GM12878 (cell line): ENCODE data around the gene ERC2. TPM values are rescaled to one million over a fixed set of nuclear protein-coding genes. Genes with fewer than 3 reads are reported as not detected.

ENCODE experiments used
- ATAC-seq: fragments of 200-7000 bp; cut with Tn5 transposase; 3 replicates; pipeline ENCODE4 v1.9.1; 2020; ENCODE audit warnings: mild to moderate bottlenecking, moderate library complexity
- BruUV-seq: library from RNA; stranded (reverse); fragments of 400-500 nt; replicated peaks from 2 replicates; lab custom pipeline; 2021; lab: Mats Ljungman, UMichigan
- CTCF ChIA-PET: fragments of 300-600 bp; sonication (Branson Sonifier 250); formaldehyde crosslinking; extraction: SDS; loops from one replicate; lab custom pipeline; 2021; ENCODE audit warnings: inconsistent platforms; lab: Yijun Ruan, JAX
- POLR2A ChIA-PET: fragments of 350-600 bp; formaldehyde crosslinking; extraction: SDS; loops from one replicate; lab custom pipeline; 2021; ENCODE audit warnings: inconsistent platforms; lab: Charles Lee
- RAD21 ChIA-PET: fragments of 300-600 bp; sonication (Branson Sonifier 250); formaldehyde crosslinking; loops from one replicate; lab custom pipeline; 2023; ENCODE audit warnings: antibody characterized with exemption; ENCODE audit not compliant: unreplicated experiment; lab: Charles Lee
- SMC1A ChIA-PET: fragments of 300-600 bp; sonication (Branson Sonifier 250); formaldehyde crosslinking; loops from one replicate; lab custom pipeline; 2023; ENCODE audit not compliant: unreplicated experiment, uncharacterized antibody; lab: Charles Lee
- DNase-seq: peaks from one replicate; pipeline ENCODE4 v3.0.0-alpha.2; 2011; ENCODE audit warnings: low read depth, low spot score
- FAIRE-seq: peaks from 3 replicates; lab custom pipeline; 2011; peaks lifted over from hg19 to GRCh38; lab: Jason Lieb, UNC
- H2AFZ ChIP-seq: 2 replicates; pipeline ENCODE4 v1.6.0; 2011; ENCODE audit warnings: low read depth, low read length, control low read depth; ENCODE audit not compliant: control insufficient read depth
- H3K27ac ChIP-seq: 2 replicates; pipeline ENCODE4 v1.5.1; 2011; ENCODE audit warnings: control low read depth; ENCODE audit not compliant: control insufficient read depth, insufficient read depth
- H3K27me3 ChIP-seq, 2 experiments: replicated peaks in 1 of 2; 2 replicates each; pipeline versions ENCODE4 v1.6.0 to v1.6.1; 2011; ENCODE audit warnings: low read length in 1 of 2; ENCODE audit not compliant: control insufficient read depth in 2 of 2, insufficient read depth in 2 of 2
- H3K36me3 ChIP-seq, 2 experiments: 2 replicates each; pipeline ENCODE4 v1.5.1; 2011; ENCODE audit warnings: low read length in 1 of 2; ENCODE audit not compliant: control insufficient read depth in 2 of 2, insufficient read depth in 2 of 2
- H3K4me1 ChIP-seq: 2 replicates; pipeline ENCODE4 v1.6.1; 2011; ENCODE audit warnings: mild to moderate bottlenecking, low read length, moderate library complexity, mixed read lengths; ENCODE audit not compliant: control insufficient read depth, insufficient read depth
- H3K4me2 ChIP-seq: 2 replicates; pipeline ENCODE4 v1.6.0; 2011; ENCODE audit warnings: control low read depth; ENCODE audit not compliant: control insufficient read depth, insufficient read depth
- H3K4me3 ChIP-seq: fragments of 200-600 bp; sonication (generic); 2 replicates; pipeline ENCODE4 v1.5.1; 2016
- H3K79me2 ChIP-seq: 2 replicates; pipeline ENCODE4 v1.6.0; 2011; ENCODE audit warnings: low read length; ENCODE audit not compliant: control insufficient read depth, insufficient read depth
- H3K9ac ChIP-seq: 2 replicates; pipeline ENCODE4 v1.8.0; 2011; ENCODE audit warnings: low read length, control low read depth, mixed read lengths; ENCODE audit not compliant: control insufficient read depth, insufficient read depth
- H3K9me3 ChIP-seq: replicated peaks from 3 replicates; pipeline ENCODE4 v1.5.1; 2011; ENCODE audit warnings: mild to moderate bottlenecking, low read length; ENCODE audit not compliant: control insufficient read depth, insufficient read depth
- H4K20me1 ChIP-seq: 2 replicates; pipeline ENCODE4 v1.6.0; 2011; ENCODE audit not compliant: control insufficient read depth, insufficient read depth
- CBX5 ChIP-seq: sonication (generic); IDR thresholded peaks from 2 replicates; pipeline ENCODE4 v1.6.1; 2016; ENCODE audit warnings: low read depth, moderate library complexity, mild to moderate bottlenecking, inconsistent platforms
- CTCF ChIP-seq, 3 experiments: IDR thresholded peaks in 2 of 3; conservative IDR thresholded peaks in 1 of 3; 2 replicates each; pipeline ENCODE4 v1.5.1; 2011; ENCODE audit warnings: low read depth in 3 of 3, low read length in 3 of 3, mild to moderate bottlenecking in 3 of 3, control low read depth in 2 of 3, moderate library complexity in 2 of 3, inconsistent platforms in 1 of 3, mixed read lengths in 1 of 3; ENCODE audit not compliant: control insufficient read depth in 2 of 3, insufficient read depth in 1 of 3; ENCODE audit errors: extremely low read depth in 1 of 3
- EED ChIP-seq: sonication (generic); IDR thresholded peaks from 2 replicates; pipeline ENCODE4 v1.6.1; 2016; ENCODE audit warnings: antibody characterized with exemption, low read depth
- FOXM1 ChIP-seq: IDR thresholded peaks from 2 replicates; pipeline ENCODE4 v1.6.1; 2012; ENCODE audit warnings: low read depth, mild to moderate bottlenecking, inconsistent platforms, low read length, moderate library complexity
- GATAD2B ChIP-seq: fragments of 450-650 bp; conservative IDR thresholded peaks from 2 replicates; pipeline ENCODE4 v1.6.1; 2017; ENCODE audit warnings: low read depth, mild to moderate bottlenecking, moderate library complexity
- JUND ChIP-seq: IDR thresholded peaks from 2 replicates; pipeline ENCODE4 v1.6.1; 2012; ENCODE audit warnings: low read depth, mild to moderate bottlenecking, low read length, improper control_type of control experiment, moderate library complexity
- KDM1A ChIP-seq: fragments of 200-600 bp; sonication (generic); IDR thresholded peaks from 2 replicates; pipeline ENCODE4 v1.6.1; 2016; ENCODE audit warnings: borderline replicate concordance
- NBN ChIP-seq: fragments of 450-650 bp; IDR thresholded peaks from 2 replicates; pipeline ENCODE4 v1.6.1; 2016
- PML ChIP-seq: IDR thresholded peaks from 2 replicates; pipeline ENCODE4 v1.6.1; 2012; ENCODE audit warnings: low read length, inconsistent platforms
- RB1 ChIP-seq: fragments of 450-650 bp; formaldehyde crosslinking; IDR thresholded peaks from 2 replicates; pipeline ENCODE4 v1.6.1; 2017; ENCODE audit warnings: mild to moderate bottlenecking, borderline replicate concordance
- RELA ChIP-seq: fragments of 450-650 bp; IDR thresholded peaks from 2 replicates; pipeline ENCODE4 v1.8.0; 2014; ENCODE audit warnings: borderline replicate concordance; ENCODE audit not compliant: partially characterized antibody
- SMAD1 ChIP-seq: fragments of 450-650 bp; IDR thresholded peaks from 2 replicates; pipeline ENCODE4 v1.6.1; 2018; ENCODE audit warnings: mild to moderate bottlenecking, low read depth; ENCODE audit not compliant: partially characterized antibody
- SREBF2 ChIP-seq: IDR thresholded peaks from 2 replicates; pipeline ENCODE4 v1.6.1; 2012; ENCODE audit warnings: mild to moderate bottlenecking, low read length
- SUPT20H ChIP-seq: IDR thresholded peaks from 2 replicates; pipeline ENCODE4 v1.6.1; 2011; ENCODE audit warnings: low read depth, mild to moderate bottlenecking, low read length, moderate library complexity, borderline replicate concordance; ENCODE audit not compliant: control insufficient read depth
- ZBTB4 ChIP-seq: fragments of 450-650 bp; formaldehyde crosslinking; IDR thresholded peaks from 2 replicates; pipeline ENCODE4 v1.4.0; 2022; ENCODE audit warnings: mild to moderate bottlenecking, moderate library complexity
- ZNF274 ChIP-seq: IDR thresholded peaks from one replicate; pipeline ENCODE4 v1.8.0; 2011; ENCODE audit not compliant: insufficient read length, insufficient read depth
- WGBS: methylation state at CpG from one replicate; pipeline ENCODE4 v1.1.6; 2016; ENCODE audit warnings: low lambda C conversion rate; ENCODE audit not compliant: insufficient replicate concordance, insufficient coverage; ENCODE audit errors: missing lambda C conversion rate; 5-methylcytosine and 5-hydroxymethylcytosine counted together
- in situ Hi-C: fragments of 300-500 bp; cut with MboI; formaldehyde crosslinking; loops from 9 replicates; pipeline ENCODE4 v1.14.3; 2018; ENCODE audit warnings: mixed read lengths
- intact Hi-C: fragments of 100-400 bp; cut with micrococcal nuclease; formaldehyde crosslinking; loops from one replicate; pipeline ENCODE4 v1.14.2; 2022; ENCODE audit not compliant: unreplicated experiment
- polyA plus RNA-seq, 11 experiments: library from polyadenylated mRNA; depleted of rRNA in 4 of 11; unstranded in 6 of 11; stranded (reverse) in 5 of 11; fragments of >200 nt; fragmentation: Nextera tagmentation in 4 of 11; fragmentation: Illumina TruSeq in 1 of 11; extraction: Ambion mirVana in 4 of 11; extraction: Trizol in 1 of 11; gene quantifications; 1 replicate in 1 of 11; 2 replicates in 10 of 11; pipeline versions ENCODE4 v1.2.1 to v1.2.3, GENCODE V29; 2011 to 2016; ENCODE audit warnings: inconsistent platforms in 2 of 11, missing spikeins in 2 of 11, low read depth in 1 of 11
- total RNA-seq, 4 experiments: library from RNA; depleted of rRNA in 3 of 4; stranded (reverse); fragments of >200 nt in 3 of 4; fragmentation: Illumina TruSeq in 1 of 4; extraction: Trizol in 1 of 4; gene quantifications; 2 replicates each; pipeline versions ENCODE4 v1.2.1 to v1.2.3, GENCODE V29; 2013 to 2021

ERC2 gene
- total and polyA plus RNA-seq, 10 of the 15 experiments (the other 5 are each of a cell fraction or from before 2014, with no cell fraction given), result 0.06 to 1.4 (median 0.12) TPM; not detected in 3

- Histone ChIP-seq H3K79me2 (no peaks in the 10 kb centered on the region), H3K36me3 (no peaks in the 10 kb centered on the region), H3K27me3 (no peaks in the 10 kb centered on the region), H2AFZ (no peak overlapping the region), H3K9ac (no peak overlapping the region), H3K9me3 (no peaks in the 10 kb centered on the region), H4K20me1 (no peaks in the 10 kb centered on the region), H3K4me2 (no peak overlapping the region), H3K4me3 (no peak overlapping the region), H3K27ac (no peak overlapping the region), H3K4me1 (no peaks in the 10 kb centered on the region)
- RAD21 ChIA-PET, result no interaction called here
- WGBS, result 21% methylated on average over 4 of the region's 4 CpGs
- in situ Hi-C loops (no loop called here), intact Hi-C loops (no loop called here)
- POLR2A ChIA-PET, result no interaction called here
- SMC1A ChIA-PET, result no interaction called here
- BruUV-seq, result no TSS peak
- no peak for DNase-seq
- ATAC-seq, result no peak
- FAIRE-seq, result no peak
- TF ChIP-seq KDM1A (no peak), RB1 (no peak), GATAD2B (no peak), SMAD1 (no peak), CTCF (IDR thresholded peaks at IDR 0.05 in 2 of 3, conservative IDR thresholded peaks at IDR 0.05 in 1 of 3; ENCODE audit: control insufficient read depth in 2 of 3, extremely low read depth in 1 of 3, insufficient read depth in 1 of 3, low read depth in 3 of 3, low read length in 3 of 3) (no peak), CBX5 (no peak), JUND (no peak), ZBTB4 (no peak), SUPT20H (no peak), ZNF274 (no peak), FOXM1 (no peak), RELA (no peak), SREBF2 (no peak), NBN (no peak), PML (no peak), EED (no peak)
- TF ChIP-seq, all 136 proteins: peak for 0
- CTCF ChIA-PET, result no interaction called here
These were observed 102.2 kb downstream of the ERC2 start for GRCh38 chr3:56365905-56366640.
